ENCODE results near the gene FRMD4A.

DNA sequence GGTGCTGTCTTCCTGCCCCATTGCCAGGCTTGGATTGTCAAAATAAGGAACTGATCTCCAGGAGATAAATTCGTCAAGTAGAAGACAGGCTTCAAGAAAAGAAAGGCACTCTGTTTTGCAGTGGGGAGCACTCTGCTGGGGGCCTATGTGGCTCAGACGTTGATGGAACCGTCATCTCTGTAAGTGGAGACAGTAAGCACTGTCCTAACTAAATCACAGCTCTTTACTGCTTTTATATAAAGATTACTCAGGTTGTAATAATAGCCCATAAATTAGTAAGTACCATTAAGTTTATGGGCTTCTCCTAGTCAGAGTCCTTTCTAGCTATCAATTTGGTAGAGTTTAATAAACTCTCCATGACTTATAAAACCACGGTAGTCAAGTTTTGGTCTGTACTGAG, 249.9 kb downstream of the FRMD4A start:
- TF ChIP-seq, protein P1, sequence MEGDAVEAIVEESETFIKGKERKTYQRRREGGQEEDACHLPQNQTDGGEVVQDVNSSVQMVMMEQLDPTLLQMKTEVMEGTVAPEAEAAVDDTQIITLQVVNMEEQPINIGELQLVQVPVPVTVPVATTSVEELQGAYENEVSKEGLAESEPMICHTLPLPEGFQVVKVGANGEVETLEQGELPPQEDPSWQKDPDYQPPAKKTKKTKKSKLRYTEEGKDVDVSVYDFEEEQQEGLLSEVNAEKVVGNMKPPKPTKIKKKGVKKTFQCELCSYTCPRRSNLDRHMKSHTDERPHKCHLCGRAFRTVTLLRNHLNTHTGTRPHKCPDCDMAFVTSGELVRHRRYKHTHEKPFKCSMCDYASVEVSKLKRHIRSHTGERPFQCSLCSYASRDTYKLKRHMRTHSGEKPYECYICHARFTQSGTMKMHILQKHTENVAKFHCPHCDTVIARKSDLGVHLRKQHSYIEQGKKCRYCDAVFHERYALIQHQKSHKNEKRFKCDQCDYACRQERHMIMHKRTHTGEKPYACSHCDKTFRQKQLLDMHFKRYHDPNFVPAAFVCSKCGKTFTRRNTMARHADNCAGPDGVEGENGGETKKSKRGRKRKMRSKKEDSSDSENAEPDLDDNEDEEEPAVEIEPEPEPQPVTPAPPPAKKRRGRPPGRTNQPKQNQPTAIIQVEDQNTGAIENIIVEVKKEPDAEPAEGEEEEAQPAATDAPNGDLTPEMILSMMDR (IDR thresholded peaks at IDR 0.05) = no peak
- TF ChIP-seq POLR2A (IDR thresholded peaks at IDR 0.05) = no peak
